ENCODE measurements around the gene PIP4K2A. TPM values are rescaled to one million over a fixed set of nuclear protein-coding genes. Genes with fewer than 3 reads are reported as not detected.

Gene PIP4K2A
- total RNA-seq, 1 donor from 2014 or later, result 37.6 TPM

- no peak for DNase-seq (ENCODE audit: low spot score in 2 of 2, unreplicated experiment in 2 of 2)
- TF ChIP-seq CTCF (IDR thresholded peaks at IDR 0.05; ENCODE audit: unreplicated experiment), result no peak
- H3K27ac Mint-ChIP-seq, result no peak overlapping the region
- no peak overlapping the region for H3K4me3 Mint-ChIP-seq
- H3K9me3 Mint-ChIP-seq, result no peaks in the 10 kb centered on the region
- peaks cover 2% of the 10 kb centered on the region for H3K36me3 Mint-ChIP-seq
- no peaks in the 10 kb centered on the region for H3K27me3 Mint-ChIP-seq (ENCODE audit: low read depth)
- H3K4me1 Mint-ChIP-seq, result peaks cover 29% of the 10 kb centered on the region
These were observed 76.9 kb downstream of the PIP4K2A start for GRCh38 chr10:22637491-22637890.

- peaks cover 46% of the 10 kb centered on the region for H3K4me1 Mint-ChIP-seq
- no peaks in the 10 kb centered on the region for H3K27me3 Mint-ChIP-seq (ENCODE audit: low read depth)
- TF ChIP-seq CTCF (IDR thresholded peaks at IDR 0.05; ENCODE audit: unreplicated experiment), result no peak
- peaks cover 2% of the 10 kb centered on the region for H3K36me3 Mint-ChIP-seq
- H3K4me3 Mint-ChIP-seq, result no peak overlapping the region
- no peaks in the 10 kb centered on the region for H3K9me3 Mint-ChIP-seq
- H3K27ac Mint-ChIP-seq, result no peak overlapping the region
- no peak for DNase-seq (ENCODE audit: low spot score in 2 of 2, unreplicated experiment in 2 of 2)
These were observed 78.7 kb downstream of the PIP4K2A start for GRCh38 chr10:22635650-22636049.

- peaks cover 52% of the 10 kb centered on the region for H3K4me1 Mint-ChIP-seq
- DNase-seq (ENCODE audit: low spot score in 2 of 2, unreplicated experiment in 2 of 2), result no peak
- H3K27ac Mint-ChIP-seq, result peak overlapping the region; percentile 86
- no peak overlapping the region for H3K4me3 Mint-ChIP-seq
- H3K36me3 Mint-ChIP-seq, result peaks cover 2% of the 10 kb centered on the region
- H3K9me3 Mint-ChIP-seq, result no peaks in the 10 kb centered on the region
- no peak for TF ChIP-seq CTCF (IDR thresholded peaks at IDR 0.05; ENCODE audit: unreplicated experiment)
- H3K27me3 Mint-ChIP-seq (ENCODE audit: low read depth), result no peaks in the 10 kb centered on the region
These were observed 79.5 kb downstream of the PIP4K2A start for GRCh38 chr10:22634606-22635459.

GRCh38 chr10:22634093-22634492, 80.3 kb downstream of the PIP4K2A start:
- DNase-seq (ENCODE audit: low spot score in 2 of 2, unreplicated experiment in 2 of 2), result no peak
- TF ChIP-seq CTCF (IDR thresholded peaks at IDR 0.05; ENCODE audit: unreplicated experiment), result no peak
- no peak overlapping the region for H3K4me3 Mint-ChIP-seq
- H3K27me3 Mint-ChIP-seq (ENCODE audit: low read depth), result no peaks in the 10 kb centered on the region
- H3K27ac Mint-ChIP-seq, result peak overlapping the region; percentile 86
- peaks cover 2% of the 10 kb centered on the region for H3K36me3 Mint-ChIP-seq
- H3K4me1 Mint-ChIP-seq, result peaks cover 56% of the 10 kb centered on the region
- H3K9me3 Mint-ChIP-seq, result no peaks in the 10 kb centered on the region

GRCh38 chr10:22633528-22633927, 80.8 kb downstream of the PIP4K2A start:
- peaks cover 3% of the 10 kb centered on the region for H3K36me3 Mint-ChIP-seq
- no peak for TF ChIP-seq CTCF (IDR thresholded peaks at IDR 0.05; ENCODE audit: unreplicated experiment)
- DNase-seq (ENCODE audit: low spot score in 2 of 2, unreplicated experiment in 2 of 2), result no peak
- no peaks in the 10 kb centered on the region for H3K27me3 Mint-ChIP-seq (ENCODE audit: low read depth)
- no peaks in the 10 kb centered on the region for H3K9me3 Mint-ChIP-seq
- peak overlapping the region; percentile 4 for H3K4me3 Mint-ChIP-seq
- peaks cover 62% of the 10 kb centered on the region for H3K4me1 Mint-ChIP-seq
- H3K27ac Mint-ChIP-seq, result peak overlapping the region; percentile 86
